GM18511 (cell line): Measurements from ENCODE around the gene CCDC136.

Experiments used
- ATAC-seq: cut with Tn5 transposase; IDR thresholded peaks from one replicate; pipeline ENCODE4 v1.9.1; 2021; ENCODE audit warnings: mild to moderate bottlenecking, moderate library complexity; ENCODE audit not compliant: unreplicated experiment

The CCDC136 gene

DNA sequence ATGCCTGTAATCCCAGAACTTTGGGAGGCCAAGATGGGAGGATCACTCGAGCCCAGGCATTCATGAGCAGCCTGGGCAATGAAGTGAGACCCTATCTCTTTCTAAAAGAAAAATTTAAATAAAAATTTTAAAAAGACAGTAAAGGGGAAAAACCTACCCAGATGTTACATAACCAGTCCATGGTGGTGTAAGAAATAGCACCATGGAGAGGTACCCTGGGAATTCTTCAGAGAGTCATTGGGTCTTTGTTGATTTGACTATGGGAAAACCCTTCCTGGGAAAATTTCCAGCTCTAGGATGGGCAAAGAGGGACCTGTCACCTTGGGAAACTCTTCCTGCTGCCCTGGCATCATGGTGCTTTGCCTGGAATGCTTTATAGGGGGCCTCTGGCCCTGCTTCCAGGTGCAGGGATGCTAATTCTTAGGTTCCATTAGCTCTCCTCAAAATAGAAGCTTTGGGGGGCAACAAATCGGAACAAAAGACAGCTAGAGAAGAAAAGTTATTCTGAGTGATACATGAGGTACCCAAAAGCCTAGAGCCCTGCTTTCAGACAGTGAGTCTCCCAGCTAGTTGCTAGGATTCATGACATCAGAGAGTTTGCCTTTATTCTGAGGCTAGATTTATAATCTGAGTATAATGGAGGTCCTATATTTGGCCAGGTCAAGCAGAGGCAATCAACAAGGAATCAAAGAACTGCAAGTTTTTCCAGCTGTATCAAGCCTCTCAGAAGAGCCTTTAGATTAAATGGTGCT lies 10.1 kb downstream of the CCDC136 start:
- no peak for ATAC-seq

DNA sequence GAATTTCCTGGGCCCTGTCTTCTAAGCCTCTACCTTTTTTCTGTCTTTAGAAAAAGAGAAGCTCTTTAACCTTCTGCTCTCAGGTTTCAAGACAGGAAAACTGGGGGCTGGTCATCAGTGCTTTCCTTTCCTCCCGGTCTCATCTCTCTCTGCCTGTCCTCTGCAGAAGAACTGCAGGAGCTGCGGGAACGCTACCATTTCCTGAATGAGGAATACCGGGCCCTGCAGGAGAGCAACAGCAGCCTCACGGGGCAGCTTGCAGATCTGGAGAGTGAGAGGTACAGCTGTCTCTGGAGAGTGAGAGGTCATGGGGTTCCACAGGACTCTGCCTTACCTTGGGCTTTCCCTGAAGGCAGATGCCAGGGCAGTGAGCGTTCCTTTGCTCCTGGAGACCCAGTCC lies 12.7 kb downstream of the CCDC136 start:
- no peak for ATAC-seq

- ATAC-seq: no peak
Observed at GRCh38 chr7:128805225-128805624, 13.5 kb downstream of the CCDC136 start.

DNA sequence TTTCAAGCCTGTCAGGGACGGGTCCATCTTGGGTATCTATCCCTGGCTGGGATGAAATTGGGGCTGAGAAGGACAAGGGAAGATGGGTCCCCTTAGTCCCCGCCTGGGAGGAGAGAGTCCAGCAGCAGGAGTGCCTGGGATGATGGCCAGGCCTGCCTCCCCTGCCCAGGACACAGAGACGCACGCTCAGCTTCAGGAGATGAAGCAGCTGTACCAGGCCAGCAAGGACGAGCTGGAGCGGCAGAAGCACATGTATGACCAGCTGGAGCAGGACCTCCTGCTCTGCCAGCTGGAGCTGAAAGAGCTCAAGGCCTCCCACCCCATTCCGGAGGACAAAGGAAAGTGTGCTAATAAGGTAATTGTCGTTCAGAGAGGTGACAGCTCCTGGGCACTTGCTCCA lies 15.4 kb downstream of the CCDC136 start:
- ATAC-seq: no peak

DNA sequence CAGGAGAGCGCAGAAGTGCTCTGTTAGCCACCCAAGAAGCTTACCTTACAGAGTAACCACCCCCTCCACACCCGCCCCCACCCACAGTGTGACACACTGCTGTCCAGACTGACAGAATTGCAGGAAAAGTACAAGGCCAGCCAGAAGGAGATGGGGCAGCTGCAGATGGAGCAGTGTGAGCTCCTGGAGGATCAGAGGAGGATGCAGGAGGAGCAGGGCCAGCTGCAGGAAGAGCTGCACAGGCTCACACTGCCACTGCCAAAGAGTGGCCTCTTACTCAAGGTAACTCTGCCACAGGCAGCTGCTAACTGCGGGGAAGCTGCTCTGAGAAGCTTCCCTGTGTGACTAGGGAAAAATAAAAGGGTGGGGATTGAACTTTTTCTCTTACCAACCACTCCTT lies 17.6 kb downstream of the CCDC136 start:
- no peak for ATAC-seq

GRCh38 chr7:128810473-128810872 lies 18.7 kb downstream of the CCDC136 start:
- ATAC-seq: no peak

DNA sequence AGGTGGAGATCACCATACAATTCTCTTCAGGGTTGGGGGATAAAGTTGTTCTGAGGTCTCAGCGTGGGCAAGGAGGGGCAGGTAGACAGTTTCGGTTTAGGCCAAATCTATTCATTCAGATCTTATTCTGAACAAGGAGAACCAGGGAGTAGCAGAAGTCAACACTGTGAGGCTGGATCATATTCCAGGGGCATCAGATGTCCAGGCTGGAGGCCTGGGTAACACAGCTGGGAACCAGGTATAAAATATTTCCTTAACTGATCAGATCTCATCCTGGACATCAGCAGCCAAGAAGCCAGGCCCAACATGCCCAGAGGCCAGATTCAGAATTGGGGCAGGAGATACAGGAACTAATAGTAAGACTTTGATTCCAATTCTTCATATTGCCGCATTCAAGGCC lies 19.2 kb downstream of the CCDC136 start:
- no peak for ATAC-seq

GRCh38 chr7:128811631-128812430 lies 20.1 kb downstream of the CCDC136 start:
- ATAC-seq: no peak

DNA sequence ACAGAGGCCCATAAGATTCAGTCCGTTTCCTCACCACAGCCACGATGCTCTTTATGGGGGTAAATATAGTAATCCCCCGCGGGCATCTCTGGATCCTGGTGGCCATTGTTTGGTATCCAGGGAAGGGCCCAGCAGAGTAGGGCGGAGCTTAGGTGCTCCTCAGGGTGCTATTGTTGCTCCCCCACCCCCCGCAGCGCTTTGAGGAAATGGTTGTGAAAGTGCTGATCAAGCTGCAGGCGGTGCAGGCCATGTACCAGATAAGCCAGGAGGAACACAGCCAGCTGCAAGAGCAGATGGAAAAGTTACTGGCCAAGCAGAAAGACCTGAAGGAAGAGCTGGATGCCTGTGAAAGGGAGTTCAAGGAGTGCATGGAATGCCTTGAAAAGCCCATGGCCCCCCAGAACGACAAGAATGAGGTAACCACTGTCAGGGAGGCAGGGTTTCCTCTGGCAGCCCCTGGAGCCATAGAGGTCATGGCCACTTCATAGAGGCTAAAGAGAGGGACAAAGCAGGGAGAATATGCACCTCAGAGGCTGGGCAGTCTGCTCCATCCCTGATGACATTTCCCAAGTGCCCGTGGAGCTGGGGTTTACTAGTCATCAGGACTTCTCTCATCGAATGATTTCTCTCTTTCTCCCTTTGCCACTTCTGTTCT lies 20.9 kb downstream of the CCDC136 start:
- ATAC-seq: no peak

DNA sequence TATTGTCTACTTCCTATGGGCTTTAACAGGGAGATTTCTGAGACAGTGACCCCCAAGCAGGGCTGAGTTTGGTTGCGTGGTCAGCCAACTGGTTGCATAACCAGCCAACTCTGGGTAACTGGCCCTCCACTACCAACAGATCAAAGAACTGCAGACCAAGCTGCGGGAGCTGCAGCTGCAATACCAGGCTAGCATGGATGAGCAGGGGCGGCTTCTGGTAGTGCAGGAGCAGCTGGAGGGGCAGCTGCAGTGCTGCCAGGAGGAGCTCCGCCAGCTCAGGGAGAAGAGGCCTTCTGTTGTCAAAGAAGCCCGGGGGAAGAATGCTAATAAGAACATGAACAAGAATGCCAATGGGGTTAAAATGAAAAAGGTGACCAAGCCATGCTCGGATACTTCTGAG lies 22.7 kb downstream of the CCDC136 start:
- ATAC-seq: no peak

DNA sequence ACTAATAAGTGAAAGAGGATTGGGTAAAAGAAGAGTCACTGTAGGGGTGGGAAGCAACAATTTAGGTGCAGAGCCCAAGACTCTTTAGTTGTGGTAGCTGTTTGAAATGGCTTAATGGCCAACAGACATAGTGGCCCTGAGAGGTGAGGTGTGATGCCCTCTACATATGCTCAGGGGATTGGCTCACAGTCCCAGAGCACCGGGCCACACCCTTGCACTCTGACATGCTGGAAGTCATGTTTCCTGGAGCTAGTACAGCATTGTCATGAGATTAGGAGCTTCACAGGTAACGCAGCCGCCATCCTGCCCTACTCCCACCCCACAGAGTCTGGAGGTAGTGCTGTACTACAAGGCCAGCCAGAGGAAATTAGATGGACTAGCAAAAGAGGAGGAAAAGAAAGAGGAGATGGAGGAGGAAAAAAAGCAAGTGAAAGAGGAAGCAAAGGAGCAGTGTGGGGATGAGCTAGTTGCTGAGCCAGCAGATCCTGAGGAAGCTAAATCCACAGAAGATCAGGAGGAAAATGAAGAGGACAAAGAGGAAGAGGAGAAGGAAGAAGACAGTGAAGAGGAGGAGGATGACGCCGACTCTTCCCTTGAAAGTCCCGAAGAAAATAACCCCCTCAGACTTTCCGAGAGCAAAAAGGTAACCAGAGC lies 23.6 kb downstream of the CCDC136 start:
- no peak for ATAC-seq

- no peak for ATAC-seq
Observed at GRCh38 chr7:128818694-128819093, 26.9 kb downstream of the CCDC136 start.

- ATAC-seq: no peak
Observed at GRCh38 chr7:128821724-128822123, 30.0 kb downstream of the CCDC136 start.

DNA sequence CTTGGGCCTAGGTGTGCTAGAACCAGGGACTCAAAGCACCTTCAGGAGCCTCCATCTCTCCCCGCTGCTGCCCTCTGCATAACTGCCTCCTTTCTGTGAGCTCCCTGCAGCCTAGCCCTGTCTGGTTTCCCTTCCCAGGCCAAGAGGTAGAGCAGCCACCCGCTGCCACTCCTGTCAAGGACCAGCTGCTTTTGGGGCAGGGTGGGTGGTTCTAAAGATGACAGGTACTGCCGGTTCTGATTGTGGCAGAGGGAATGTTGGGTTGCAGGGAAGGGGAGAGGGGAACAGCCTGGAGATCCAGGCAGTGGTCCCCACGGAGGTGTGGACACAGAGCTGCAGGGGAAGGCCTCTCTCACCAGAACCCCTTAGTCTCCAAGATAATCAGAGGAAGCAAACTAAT lies 34.7 kb downstream of the CCDC136 start:
- no peak for ATAC-seq

- ATAC-seq: no peak
Observed at GRCh38 chr7:128826916-128827247, 35.1 kb downstream of the CCDC136 start.

DNA sequence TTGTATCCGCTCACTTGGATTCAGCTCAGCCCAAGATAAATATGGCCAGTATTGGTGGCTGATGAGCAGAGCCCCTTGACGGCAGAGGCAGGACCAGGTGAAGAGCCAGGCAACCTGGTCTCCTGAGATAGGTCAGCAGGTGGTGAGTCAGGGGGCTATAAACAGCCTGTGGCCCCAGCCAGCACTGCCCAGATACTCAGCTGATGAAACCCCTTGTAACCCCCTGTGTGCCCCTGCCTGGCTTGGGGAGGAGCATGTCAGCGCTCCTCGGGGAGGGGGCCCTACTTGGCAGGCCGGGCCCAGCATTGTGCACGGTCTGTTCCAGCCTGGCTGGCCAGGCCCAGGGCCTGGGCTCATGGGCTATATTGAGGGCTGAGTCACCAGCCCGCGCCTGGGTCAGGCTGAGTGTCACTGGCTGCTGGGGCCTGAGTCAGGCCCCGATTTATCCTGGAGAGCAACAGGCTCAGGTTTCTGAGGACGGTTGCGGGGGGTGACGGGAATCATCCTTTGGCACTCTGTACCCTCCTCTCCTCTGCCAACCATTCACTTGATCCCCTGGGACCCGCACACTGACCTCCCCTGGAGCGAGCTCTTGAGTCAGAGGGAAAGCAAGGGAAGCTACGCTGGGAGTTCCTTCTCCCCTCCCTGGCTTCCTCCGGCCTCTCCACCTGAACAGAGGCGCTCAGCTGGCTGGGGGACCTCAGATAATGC lies 35.6 kb downstream of the CCDC136 start:
- no peak for ATAC-seq

- no peak for ATAC-seq
Observed at GRCh38 chr7:128827971-128828711, 36.4 kb downstream of the CCDC136 start.

- no peak for ATAC-seq
Observed at GRCh38 chr7:128829391-128830166, 37.8 kb downstream of the CCDC136 start.
